Measurements from ENCODE around the gene MAP2. TPM values are rescaled to one million over a fixed set of nuclear protein-coding genes. Genes with fewer than 3 reads are reported as not detected.

The MAP2 gene
- total RNA-seq, 2 donors from 2014 or later = 1.8 TPM

DNA sequence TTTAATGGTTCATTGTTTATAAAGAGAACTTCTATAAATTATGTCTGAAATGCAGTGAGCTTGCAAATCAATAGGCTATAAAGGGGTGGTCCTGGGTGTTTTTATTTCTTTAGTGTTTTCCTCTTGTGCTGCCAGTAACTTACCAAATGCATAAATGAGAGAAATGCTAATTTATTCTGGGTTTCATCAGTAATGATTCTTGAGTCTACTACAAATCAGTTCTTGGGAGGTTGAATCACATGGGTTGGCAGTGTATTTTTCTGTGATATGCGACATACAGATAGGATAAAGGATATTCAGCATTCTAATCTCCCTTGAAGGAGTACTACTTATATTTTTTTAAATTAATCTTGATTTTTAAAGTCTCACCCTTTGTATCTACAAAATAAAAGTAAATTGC is 177.7 kb downstream of the MAP2 start:
- H3K9ac ChIP-seq (ENCODE audit: extremely low read depth, low read length, poor library complexity, severe bottlenecking) = no peak overlapping the region
- H3K4me3 ChIP-seq (ENCODE audit: low read length) = no peak overlapping the region
- H3K4me1 Mint-ChIP-seq = peaks cover 3% of the 10 kb centered on the region
- H3K27ac ChIP-seq (ENCODE audit: low read depth, low read length) = no peak overlapping the region
- H3K9me3 Mint-ChIP-seq = peaks cover 2% of the 10 kb centered on the region
- H3K36me3 ChIP-seq (ENCODE audit: control insufficient read depth, insufficient read depth, low read length) = no peaks in the 10 kb centered on the region
- WGBS, 2 experiments (ENCODE audit: insufficient coverage in 1 of 2, insufficient read length in 1 of 2) = 80% methylated on average over 1 of the region's 1 CpG; no CpG with 5 or more reads in 1 of the 2 experiments
- no peaks in the 10 kb centered on the region for H3K36me3 Mint-ChIP-seq (ENCODE audit: low read depth)
- H3K4me1 ChIP-seq (ENCODE audit: control insufficient read depth, insufficient read depth, low read length) = peaks cover 3% of the 10 kb centered on the region
- no peak for DNase-seq
- H3K27ac Mint-ChIP-seq = no peak overlapping the region
- H3K4me3 Mint-ChIP-seq = no peak overlapping the region
- H3K9me3 ChIP-seq (ENCODE audit: control insufficient read depth, low read length) = no peaks in the 10 kb centered on the region
- no peaks in the 10 kb centered on the region for H3K27me3 Mint-ChIP-seq (ENCODE audit: insufficient read depth)
- no peaks in the 10 kb centered on the region for H3K27me3 ChIP-seq (ENCODE audit: control insufficient read depth, insufficient read depth, low read length, poor library complexity, severe bottlenecking)
- TF ChIP-seq CTCF (conservative IDR thresholded peaks at IDR 0.05) = no peak

DNA sequence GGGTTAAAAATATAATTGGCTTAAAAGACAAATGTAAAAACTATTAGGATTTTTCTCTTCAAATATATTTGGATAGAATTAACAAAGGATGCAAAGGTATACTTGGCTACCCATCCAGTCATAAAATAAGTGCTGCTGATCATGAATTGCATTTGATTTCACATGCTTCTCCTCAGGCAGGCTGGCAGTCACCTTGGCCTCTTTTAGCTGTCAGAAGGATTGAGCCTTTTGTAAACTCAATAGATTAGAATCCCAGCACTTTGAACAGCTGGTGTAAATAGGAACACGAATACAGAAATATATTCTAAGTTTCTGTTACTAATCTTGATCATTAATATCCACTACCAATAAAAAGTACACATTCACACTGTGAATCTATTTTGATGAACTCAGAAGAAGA is 178.4 kb downstream of the MAP2 start:
- no peak overlapping the region for H3K27ac ChIP-seq (ENCODE audit: low read depth, low read length)
- H3K4me3 ChIP-seq (ENCODE audit: low read length) = no peak overlapping the region
- no peaks in the 10 kb centered on the region for H3K27me3 Mint-ChIP-seq (ENCODE audit: insufficient read depth)
- H3K9ac ChIP-seq (ENCODE audit: extremely low read depth, low read length, poor library complexity, severe bottlenecking) = no peak overlapping the region
- H3K9me3 ChIP-seq (ENCODE audit: control insufficient read depth, low read length) = no peaks in the 10 kb centered on the region
- no peaks in the 10 kb centered on the region for H3K36me3 ChIP-seq (ENCODE audit: control insufficient read depth, insufficient read depth, low read length)
- no peaks in the 10 kb centered on the region for H3K27me3 ChIP-seq (ENCODE audit: control insufficient read depth, insufficient read depth, low read length, poor library complexity, severe bottlenecking)
- no peak overlapping the region for H3K4me3 Mint-ChIP-seq
- WGBS, 2 experiments (ENCODE audit: insufficient coverage in 1 of 2, insufficient read length in 1 of 2) = 100% methylated on average over 1 of the region's 1 CpG; no CpG with 5 or more reads in 1 of the 2 experiments
- no peak for DNase-seq
- H3K4me1 ChIP-seq (ENCODE audit: control insufficient read depth, insufficient read depth, low read length) = peaks cover 3% of the 10 kb centered on the region
- H3K36me3 Mint-ChIP-seq (ENCODE audit: low read depth) = no peaks in the 10 kb centered on the region
- H3K9me3 Mint-ChIP-seq = peaks cover 2% of the 10 kb centered on the region
- H3K4me1 Mint-ChIP-seq = peaks cover 3% of the 10 kb centered on the region
- no peak overlapping the region for H3K27ac Mint-ChIP-seq
- TF ChIP-seq CTCF (conservative IDR thresholded peaks at IDR 0.05) = no peak

DNA sequence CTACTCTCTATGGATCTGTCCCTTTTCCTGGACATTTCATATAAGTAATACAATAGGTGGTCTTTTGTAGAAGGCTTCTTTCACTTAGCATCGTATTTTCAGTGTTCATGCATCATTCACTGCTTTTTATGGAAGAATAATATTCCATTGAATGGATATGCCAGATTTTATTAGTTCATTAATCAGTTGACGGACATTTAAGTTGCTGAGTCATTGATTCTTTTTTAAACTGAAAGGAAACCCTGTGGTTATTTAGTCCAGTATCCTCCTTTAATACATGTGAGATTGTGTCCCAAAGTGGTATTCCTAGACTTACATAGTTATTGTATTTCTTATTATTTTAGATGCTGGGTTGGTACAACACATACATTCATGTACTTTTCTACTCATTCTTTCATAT is 185.7 kb downstream of the MAP2 start:
- TF ChIP-seq CTCF (conservative IDR thresholded peaks at IDR 0.05) = no peak
- no peaks in the 10 kb centered on the region for H3K36me3 Mint-ChIP-seq (ENCODE audit: low read depth)
- peaks cover 1% of the 10 kb centered on the region for H3K4me1 ChIP-seq (ENCODE audit: control insufficient read depth, insufficient read depth, low read length)
- H3K9me3 Mint-ChIP-seq = no peaks in the 10 kb centered on the region
- peaks cover 13% of the 10 kb centered on the region for H3K4me1 Mint-ChIP-seq
- H3K9me3 ChIP-seq (ENCODE audit: control insufficient read depth, low read length) = no peaks in the 10 kb centered on the region
- H3K36me3 ChIP-seq (ENCODE audit: control insufficient read depth, insufficient read depth, low read length) = no peaks in the 10 kb centered on the region
- peaks cover 2% of the 10 kb centered on the region for H3K27me3 Mint-ChIP-seq (ENCODE audit: insufficient read depth)
- no peak overlapping the region for H3K4me3 ChIP-seq (ENCODE audit: low read length)
- H3K27me3 ChIP-seq (ENCODE audit: control insufficient read depth, insufficient read depth, low read length, poor library complexity, severe bottlenecking) = no peaks in the 10 kb centered on the region
- WGBS, 2 experiments (ENCODE audit: insufficient coverage in 1 of 2, insufficient read length in 1 of 2) = 98 to 100% methylated on average over 1 to 2 of the region's 2 CpGs
- no peak overlapping the region for H3K27ac ChIP-seq (ENCODE audit: low read depth, low read length)
- no peak overlapping the region for H3K4me3 Mint-ChIP-seq
- DNase-seq = no peak
- H3K9ac ChIP-seq (ENCODE audit: extremely low read depth, low read length, poor library complexity, severe bottlenecking) = no peak overlapping the region
- H3K27ac Mint-ChIP-seq = no peak overlapping the region
